HUES6 (cell line): ENCODE measurements around the gene POMT2.

Source experiments
- H3K27ac ChIP-seq: 2 replicates; pipeline ENCODE4 v1.7.0; 2013; ENCODE audit warnings: low read depth, mild to moderate bottlenecking, low read length, inconsistent platforms
- H3K27me3 ChIP-seq: 2 replicates; pipeline ENCODE4 v1.6.1; 2013; ENCODE audit warnings: low read length; ENCODE audit not compliant: control insufficient read depth, insufficient read depth
- H3K36me3 ChIP-seq: 2 replicates; pipeline ENCODE4 v1.6.1; 2013; ENCODE audit warnings: low read length; ENCODE audit not compliant: control insufficient read depth, insufficient read depth
- H3K4me1 ChIP-seq: 2 replicates; pipeline ENCODE4 v1.6.1; 2013; ENCODE audit warnings: low read length; ENCODE audit not compliant: control insufficient read depth, insufficient read depth
- H3K4me3 ChIP-seq: 2 replicates; pipeline ENCODE4 v1.5.1; 2013; ENCODE audit warnings: low read depth, low read length
- H3K9ac ChIP-seq: one replicate; pipeline ENCODE4 v1.6.1; 2013; ENCODE audit warnings: mild to moderate bottlenecking, low read length
- H3K9me3 ChIP-seq: 2 replicates; pipeline ENCODE4 v1.6.1; 2013; ENCODE audit warnings: low read depth, low read length; ENCODE audit not compliant: control insufficient read depth, insufficient read depth

The POMT2 gene

GRCh38 chr14:77257700-77258099 lies 63.0 kb downstream of the POMT2 start:
- Histone ChIP-seq H3K27me3 (peaks cover under 1% of the 10 kb centered on the region; the same call in 1 of the 2 replicates), H3K36me3 (no peaks in the 10 kb centered on the region), H3K9ac (no peak overlapping the region), H3K27ac (no peak overlapping the region), H3K4me3 (no peak overlapping the region), H3K9me3 (no peaks in the 10 kb centered on the region), H3K4me1 (no peaks in the 10 kb centered on the region)

- Histone ChIP-seq H3K36me3 (no peaks in the 10 kb centered on the region), H3K27me3 (no peaks in the 10 kb centered on the region), H3K9me3 (no peaks in the 10 kb centered on the region), H3K4me3 (no peak overlapping the region), H3K27ac (no peak overlapping the region), H3K9ac (no peak overlapping the region), H3K4me1 (no peaks in the 10 kb centered on the region)
These were observed 64.0 kb downstream of the POMT2 start for GRCh38 chr14:77256694-77257093.

- Histone ChIP-seq H3K4me3 (no peak overlapping the region), H3K27ac (no peak overlapping the region), H3K9me3 (no peaks in the 10 kb centered on the region), H3K27me3 (no peaks in the 10 kb centered on the region), H3K36me3 (no peaks in the 10 kb centered on the region), H3K4me1 (no peaks in the 10 kb centered on the region), H3K9ac (no peak overlapping the region)
These were observed 67.1 kb downstream of the POMT2 start for GRCh38 chr14:77253333-77254190.

- no peaks in the 10 kb centered on the region for H3K27me3 ChIP-seq
- H3K36me3 ChIP-seq: no peaks in the 10 kb centered on the region
- H3K4me3 ChIP-seq: no peak overlapping the region
- no peak overlapping the region for H3K27ac ChIP-seq
- H3K9me3 ChIP-seq: no peaks in the 10 kb centered on the region
- H3K4me1 ChIP-seq: no peaks in the 10 kb centered on the region
- H3K9ac ChIP-seq: no peak overlapping the region
These were observed 68.8 kb downstream of the POMT2 start for GRCh38 chr14:77251870-77252269.

GRCh38 chr14:77250927-77251326 lies 69.8 kb downstream of the POMT2 start:
- H3K9ac ChIP-seq: no peak overlapping the region
- no peaks in the 10 kb centered on the region for H3K4me1 ChIP-seq
- no peaks in the 10 kb centered on the region for H3K36me3 ChIP-seq
- H3K27me3 ChIP-seq: no peaks in the 10 kb centered on the region
- H3K9me3 ChIP-seq: no peaks in the 10 kb centered on the region
- no peak overlapping the region for H3K4me3 ChIP-seq
- H3K27ac ChIP-seq: no peak overlapping the region

GRCh38 chr14:77249286-77249685 lies 71.4 kb downstream of the POMT2 start:
- no peaks in the 10 kb centered on the region for H3K27me3 ChIP-seq
- H3K36me3 ChIP-seq: no peaks in the 10 kb centered on the region
- H3K4me1 ChIP-seq: no peaks in the 10 kb centered on the region
- H3K27ac ChIP-seq: no peak overlapping the region
- no peaks in the 10 kb centered on the region for H3K9me3 ChIP-seq
- no peak overlapping the region for H3K9ac ChIP-seq
- H3K4me3 ChIP-seq: no peak overlapping the region

GRCh38 chr14:77248666-77249065 lies 72.0 kb downstream of the POMT2 start:
- no peaks in the 10 kb centered on the region for H3K9me3 ChIP-seq

GRCh38 chr14:77246784-77247183 lies 73.9 kb downstream of the POMT2 start:
- H3K36me3 ChIP-seq: no peaks in the 10 kb centered on the region

More at GRCh38 chr14:77248666-77249065, 72.0 kb downstream of the POMT2 start:
- Histone ChIP-seq H3K36me3 (no peaks in the 10 kb centered on the region), H3K27ac (no peak overlapping the region), H3K27me3 (no peaks in the 10 kb centered on the region), H3K9ac (no peak overlapping the region), H3K4me1 (no peaks in the 10 kb centered on the region), H3K4me3 (no peak overlapping the region)

GRCh38 chr14:77245820-77246219 lies 74.9 kb downstream of the POMT2 start:
- H3K9ac ChIP-seq: no peak overlapping the region
- H3K4me3 ChIP-seq: no peak overlapping the region
- no peaks in the 10 kb centered on the region for H3K27me3 ChIP-seq
- H3K4me1 ChIP-seq: no peaks in the 10 kb centered on the region
- no peaks in the 10 kb centered on the region for H3K9me3 ChIP-seq
- no peaks in the 10 kb centered on the region for H3K36me3 ChIP-seq
- H3K27ac ChIP-seq: no peak overlapping the region

More at GRCh38 chr14:77246784-77247183, 73.9 kb downstream of the POMT2 start:
- Histone ChIP-seq H3K9me3 (no peaks in the 10 kb centered on the region), H3K4me1 (no peaks in the 10 kb centered on the region), H3K27me3 (no peaks in the 10 kb centered on the region), H3K4me3 (no peak overlapping the region), H3K27ac (no peak overlapping the region), H3K9ac (no peak overlapping the region)

- Histone ChIP-seq H3K27ac (no peak overlapping the region), H3K4me3 (no peak overlapping the region), H3K9me3 (no peaks in the 10 kb centered on the region), H3K27me3 (no peaks in the 10 kb centered on the region), H3K9ac (no peak overlapping the region), H3K4me1 (no peaks in the 10 kb centered on the region), H3K36me3 (no peaks in the 10 kb centered on the region)
These were observed 76.8 kb downstream of the POMT2 start for GRCh38 chr14:77243853-77244252.

- Histone ChIP-seq H3K36me3 (no peaks in the 10 kb centered on the region), H3K4me1 (no peaks in the 10 kb centered on the region), H3K27ac (no peak overlapping the region), H3K9ac (no peak overlapping the region), H3K27me3 (no peaks in the 10 kb centered on the region), H3K9me3 (no peaks in the 10 kb centered on the region), H3K4me3 (no peak overlapping the region)
These were observed 77.9 kb downstream of the POMT2 start for GRCh38 chr14:77242752-77243151.
